ENCODE data around the gene SEPTIN10. TPM values are rescaled to one million over a fixed set of nuclear protein-coding genes. Genes with fewer than 3 reads are reported as not detected.
A peak's percentile ranks its signal among the peaks of the same experiment; 100 is the strongest.

The SEPTIN10 gene
- total RNA-seq, 1 donor from 2014 or later = 86.1 TPM

GRCh38 chr2:109555346-109555900 is 58.3 kb downstream of the SEPTIN10 start:
- DNase-seq (ENCODE audit: low spot score) = no peak
- TF ChIP-seq, protein P1, sequence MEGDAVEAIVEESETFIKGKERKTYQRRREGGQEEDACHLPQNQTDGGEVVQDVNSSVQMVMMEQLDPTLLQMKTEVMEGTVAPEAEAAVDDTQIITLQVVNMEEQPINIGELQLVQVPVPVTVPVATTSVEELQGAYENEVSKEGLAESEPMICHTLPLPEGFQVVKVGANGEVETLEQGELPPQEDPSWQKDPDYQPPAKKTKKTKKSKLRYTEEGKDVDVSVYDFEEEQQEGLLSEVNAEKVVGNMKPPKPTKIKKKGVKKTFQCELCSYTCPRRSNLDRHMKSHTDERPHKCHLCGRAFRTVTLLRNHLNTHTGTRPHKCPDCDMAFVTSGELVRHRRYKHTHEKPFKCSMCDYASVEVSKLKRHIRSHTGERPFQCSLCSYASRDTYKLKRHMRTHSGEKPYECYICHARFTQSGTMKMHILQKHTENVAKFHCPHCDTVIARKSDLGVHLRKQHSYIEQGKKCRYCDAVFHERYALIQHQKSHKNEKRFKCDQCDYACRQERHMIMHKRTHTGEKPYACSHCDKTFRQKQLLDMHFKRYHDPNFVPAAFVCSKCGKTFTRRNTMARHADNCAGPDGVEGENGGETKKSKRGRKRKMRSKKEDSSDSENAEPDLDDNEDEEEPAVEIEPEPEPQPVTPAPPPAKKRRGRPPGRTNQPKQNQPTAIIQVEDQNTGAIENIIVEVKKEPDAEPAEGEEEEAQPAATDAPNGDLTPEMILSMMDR (IDR thresholded peaks at IDR 0.05) = no peak
- no peak overlapping the region for H3K4me3 Mint-ChIP-seq (ENCODE audit: unreplicated experiment)
- H3K9me3 Mint-ChIP-seq (ENCODE audit: low read depth) = no peaks in the 10 kb centered on the region
- no peaks in the 10 kb centered on the region for H3K4me1 Mint-ChIP-seq (ENCODE audit: low read depth)
- H3K27me3 Mint-ChIP-seq (ENCODE audit: low read depth) = no peaks in the 10 kb centered on the region
- no peak overlapping the region for H3K27ac Mint-ChIP-seq (ENCODE audit: unreplicated experiment)
- H3K36me3 Mint-ChIP-seq (ENCODE audit: low read depth) = peaks cover 26% of the 10 kb centered on the region

DNA sequence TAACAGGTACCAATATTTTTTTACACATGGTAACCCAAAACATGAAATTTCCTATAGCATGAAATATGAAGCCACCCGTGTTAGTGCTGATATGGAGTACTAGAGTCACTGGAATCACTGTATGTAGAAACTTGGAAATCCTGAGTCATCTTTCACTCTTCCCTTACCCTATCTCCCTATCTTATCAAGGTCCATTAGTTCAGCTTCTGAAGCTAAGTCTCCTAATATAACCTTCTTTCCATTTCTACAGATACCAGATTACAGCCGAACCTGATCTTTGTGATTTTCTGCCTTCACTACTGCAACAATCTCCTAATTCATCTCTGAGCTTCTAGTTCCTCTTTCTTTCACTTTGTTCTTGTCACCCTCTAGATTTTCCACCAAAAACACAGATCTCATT is 59.0 kb downstream of the SEPTIN10 start:
- no peaks in the 10 kb centered on the region for H3K27me3 Mint-ChIP-seq (ENCODE audit: low read depth)
- TF ChIP-seq, protein P1 (IDR thresholded peaks at IDR 0.05) = no peak
- H3K4me1 Mint-ChIP-seq (ENCODE audit: low read depth) = no peaks in the 10 kb centered on the region
- H3K4me3 Mint-ChIP-seq (ENCODE audit: unreplicated experiment) = no peak overlapping the region
- H3K27ac Mint-ChIP-seq (ENCODE audit: unreplicated experiment) = no peak overlapping the region
- no peaks in the 10 kb centered on the region for H3K9me3 Mint-ChIP-seq (ENCODE audit: low read depth)
- H3K36me3 Mint-ChIP-seq (ENCODE audit: low read depth) = peaks cover 23% of the 10 kb centered on the region
- DNase-seq (ENCODE audit: low spot score) = no peak

DNA sequence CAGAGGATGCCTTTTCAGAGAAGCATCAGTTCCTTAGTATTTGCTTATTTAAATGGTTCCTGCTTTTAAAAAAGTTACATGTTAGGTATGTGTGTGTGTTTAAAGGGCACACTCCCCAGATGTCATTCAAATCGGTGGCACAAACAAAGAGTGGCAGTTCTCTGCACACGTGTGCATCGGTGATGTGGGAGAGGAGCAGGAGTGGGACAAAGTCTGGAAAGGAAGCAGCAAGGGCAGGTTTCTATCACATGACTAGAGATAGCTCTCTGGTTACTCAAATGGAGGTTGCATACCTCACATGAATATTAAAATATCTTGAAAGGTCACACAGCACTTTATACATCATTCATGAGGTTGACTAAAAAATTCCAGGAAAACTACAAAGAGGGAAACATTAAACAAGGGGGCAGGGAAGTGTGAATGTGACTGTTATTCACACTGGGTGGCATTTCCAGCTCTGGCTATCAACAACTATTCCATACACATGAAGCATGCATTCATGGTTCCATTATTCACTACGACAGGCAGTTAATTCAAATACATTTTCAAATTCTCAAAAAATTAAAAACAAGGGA is 64.7 kb downstream of the SEPTIN10 start:
- TF ChIP-seq, protein P1 (IDR thresholded peaks at IDR 0.05) = no peak
- H3K27me3 Mint-ChIP-seq (ENCODE audit: low read depth) = no peaks in the 10 kb centered on the region
- no peak for DNase-seq (ENCODE audit: low spot score)
- H3K9me3 Mint-ChIP-seq (ENCODE audit: low read depth) = no peaks in the 10 kb centered on the region
- no peak overlapping the region for H3K4me3 Mint-ChIP-seq (ENCODE audit: unreplicated experiment)
- peaks cover 10% of the 10 kb centered on the region for H3K36me3 Mint-ChIP-seq (ENCODE audit: low read depth)
- H3K27ac Mint-ChIP-seq (ENCODE audit: unreplicated experiment) = no peak overlapping the region
- peaks cover 7% of the 10 kb centered on the region for H3K4me1 Mint-ChIP-seq (ENCODE audit: low read depth)

GRCh38 chr2:109547280-109547679 is 66.5 kb downstream of the SEPTIN10 start:
- Mint-ChIP-seq H3K4me1 (ENCODE audit: low read depth) (peaks cover 7% of the 10 kb centered on the region), H3K27me3 (ENCODE audit: low read depth) (no peaks in the 10 kb centered on the region), H3K27ac (ENCODE audit: unreplicated experiment) (no peak overlapping the region), H3K4me3 (ENCODE audit: unreplicated experiment) (no peak overlapping the region), H3K36me3 (ENCODE audit: low read depth) (peaks cover 7% of the 10 kb centered on the region), H3K9me3 (ENCODE audit: low read depth) (no peaks in the 10 kb centered on the region)
- DNase-seq (ENCODE audit: low spot score) = no peak
- TF ChIP-seq, protein P1 (IDR thresholded peaks at IDR 0.05) = peak; percentile 22

GRCh38 chr2:109545828-109546713 is 67.7 kb downstream of the SEPTIN10 start:
- Mint-ChIP-seq H3K27ac (ENCODE audit: unreplicated experiment) (no peak overlapping the region), H3K4me1 (ENCODE audit: low read depth) (peaks cover 7% of the 10 kb centered on the region), H3K27me3 (ENCODE audit: low read depth) (no peaks in the 10 kb centered on the region), H3K36me3 (ENCODE audit: low read depth) (peaks cover 3% of the 10 kb centered on the region), H3K4me3 (ENCODE audit: unreplicated experiment) (no peak overlapping the region), H3K9me3 (ENCODE audit: low read depth) (no peaks in the 10 kb centered on the region)
- TF ChIP-seq, protein P1 (IDR thresholded peaks at IDR 0.05) = peak; percentile 97
- DNase-seq (ENCODE audit: low spot score) = no peak
